GM21367 (cell line): Measurements from ENCODE around the gene SSBP3.

Experiments used
- ATAC-seq: cut with Tn5 transposase; IDR thresholded peaks from one replicate; pipeline ENCODE4 v1.9.1; 2021; ENCODE audit not compliant: unreplicated experiment

SSBP3 gene

GRCh38 chr1:54191525-54191924 is 214.7 kb downstream of the SSBP3 start:
- no peak for ATAC-seq

- ATAC-seq, result no peak
Measured at GRCh38 chr1:54190526-54190925, 215.7 kb downstream of the SSBP3 start.

GRCh38 chr1:54188291-54188690 is 217.9 kb downstream of the SSBP3 start:
- no peak for ATAC-seq

- ATAC-seq, result no peak
Measured at GRCh38 chr1:54186056-54186455, 220.1 kb downstream of the SSBP3 start.

GRCh38 chr1:54180701-54181360 is 225.4 kb downstream of the SSBP3 start:
- ATAC-seq, result no peak

- no peak for ATAC-seq
Measured at GRCh38 chr1:54178296-54179070, 227.7 kb downstream of the SSBP3 start.

- no peak for ATAC-seq
Measured at GRCh38 chr1:54177726-54178125, 228.5 kb downstream of the SSBP3 start.

GRCh38 chr1:54176621-54177327 is 229.4 kb downstream of the SSBP3 start:
- ATAC-seq, result no peak
